A673 (cell line): Measurements from ENCODE around the gene ALDH1A3.

Experiments used
- EZH2 ChIP-seq: fragments of 200-600 bp; sonication (generic); IDR thresholded peaks from 2 replicates; pipeline ENCODE4 v1.6.1; 2017; ENCODE audit warnings: borderline replicate concordance, low read depth, mild to moderate bottlenecking, mixed read lengths, antibody characterized with exemption, low read length; ENCODE audit not compliant: poor library complexity, severe bottlenecking
- TF ChIP-seq, protein P1 (sequence below): fragments of 300-800, 200-600 bp; sonication (generic); conservative IDR thresholded peaks from 2 replicates; pipeline ENCODE4 v1.5.1; 2017; ENCODE audit warnings: low read depth, mild to moderate bottlenecking, antibody characterized with exemption, low read length, moderate library complexity, mixed read lengths

DNA sequence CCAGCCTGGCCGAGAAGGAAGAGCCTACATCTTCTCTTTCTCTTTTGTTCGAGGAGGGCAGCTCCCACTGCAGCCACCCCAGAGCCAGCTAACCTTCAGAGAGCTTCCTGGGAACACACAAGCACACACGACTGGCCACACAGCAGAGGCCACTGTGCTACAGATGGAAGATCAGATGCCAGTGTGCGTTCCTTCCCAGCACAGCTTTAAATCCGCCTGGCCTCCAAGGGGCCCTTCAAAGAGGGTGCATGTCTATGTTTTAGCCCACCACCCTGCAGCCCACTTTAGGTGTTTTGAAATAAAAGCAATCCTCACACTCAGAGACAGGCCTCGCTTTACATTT, 12.4 kb downstream of the ALDH1A3 start:
- TF ChIP-seq, protein P1, sequence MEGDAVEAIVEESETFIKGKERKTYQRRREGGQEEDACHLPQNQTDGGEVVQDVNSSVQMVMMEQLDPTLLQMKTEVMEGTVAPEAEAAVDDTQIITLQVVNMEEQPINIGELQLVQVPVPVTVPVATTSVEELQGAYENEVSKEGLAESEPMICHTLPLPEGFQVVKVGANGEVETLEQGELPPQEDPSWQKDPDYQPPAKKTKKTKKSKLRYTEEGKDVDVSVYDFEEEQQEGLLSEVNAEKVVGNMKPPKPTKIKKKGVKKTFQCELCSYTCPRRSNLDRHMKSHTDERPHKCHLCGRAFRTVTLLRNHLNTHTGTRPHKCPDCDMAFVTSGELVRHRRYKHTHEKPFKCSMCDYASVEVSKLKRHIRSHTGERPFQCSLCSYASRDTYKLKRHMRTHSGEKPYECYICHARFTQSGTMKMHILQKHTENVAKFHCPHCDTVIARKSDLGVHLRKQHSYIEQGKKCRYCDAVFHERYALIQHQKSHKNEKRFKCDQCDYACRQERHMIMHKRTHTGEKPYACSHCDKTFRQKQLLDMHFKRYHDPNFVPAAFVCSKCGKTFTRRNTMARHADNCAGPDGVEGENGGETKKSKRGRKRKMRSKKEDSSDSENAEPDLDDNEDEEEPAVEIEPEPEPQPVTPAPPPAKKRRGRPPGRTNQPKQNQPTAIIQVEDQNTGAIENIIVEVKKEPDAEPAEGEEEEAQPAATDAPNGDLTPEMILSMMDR: no peak
- TF ChIP-seq EZH2: no peak
